Mononuclear cell (primary cell): ENCODE data around the gene SEC24A. TPM values are rescaled to one million over a fixed set of nuclear protein-coding genes. Genes with fewer than 3 reads are reported as not detected.
"Not testable (repeated sequence)": the region's sequence is repeated elsewhere in the genome, so short reads cannot be mapped to it uniquely, and the experiment has no call there.

Experiments used
- H3K27me3 ChIP-seq: 2 replicates; pipeline ENCODE4 v1.6.0; 2011; ENCODE audit warnings: low read length, control low read depth; ENCODE audit not compliant: insufficient read depth
- H3K4me1 ChIP-seq: 2 replicates; pipeline ENCODE4 v1.5.1; 2011; ENCODE audit warnings: mild to moderate bottlenecking, low read length, control low read depth; ENCODE audit not compliant: insufficient read depth
- H3K4me3 ChIP-seq: 2 replicates; pipeline ENCODE4 v1.5.1; 2011; ENCODE audit warnings: mild to moderate bottlenecking, low read length, moderate library complexity
- H3K9me3 ChIP-seq: 2 replicates; pipeline ENCODE4 v1.5.1; 2011; ENCODE audit warnings: low read depth, mild to moderate bottlenecking, control low read depth, low read length
- total RNA-seq: library from RNA; depleted of rRNA; stranded (reverse); fragments of >200 nt; gene quantifications from one replicate; pipeline ENCODE4 v1.2.3, GENCODE V29; 2012

The SEC24A gene
- total RNA-seq: 20.3 TPM

DNA sequence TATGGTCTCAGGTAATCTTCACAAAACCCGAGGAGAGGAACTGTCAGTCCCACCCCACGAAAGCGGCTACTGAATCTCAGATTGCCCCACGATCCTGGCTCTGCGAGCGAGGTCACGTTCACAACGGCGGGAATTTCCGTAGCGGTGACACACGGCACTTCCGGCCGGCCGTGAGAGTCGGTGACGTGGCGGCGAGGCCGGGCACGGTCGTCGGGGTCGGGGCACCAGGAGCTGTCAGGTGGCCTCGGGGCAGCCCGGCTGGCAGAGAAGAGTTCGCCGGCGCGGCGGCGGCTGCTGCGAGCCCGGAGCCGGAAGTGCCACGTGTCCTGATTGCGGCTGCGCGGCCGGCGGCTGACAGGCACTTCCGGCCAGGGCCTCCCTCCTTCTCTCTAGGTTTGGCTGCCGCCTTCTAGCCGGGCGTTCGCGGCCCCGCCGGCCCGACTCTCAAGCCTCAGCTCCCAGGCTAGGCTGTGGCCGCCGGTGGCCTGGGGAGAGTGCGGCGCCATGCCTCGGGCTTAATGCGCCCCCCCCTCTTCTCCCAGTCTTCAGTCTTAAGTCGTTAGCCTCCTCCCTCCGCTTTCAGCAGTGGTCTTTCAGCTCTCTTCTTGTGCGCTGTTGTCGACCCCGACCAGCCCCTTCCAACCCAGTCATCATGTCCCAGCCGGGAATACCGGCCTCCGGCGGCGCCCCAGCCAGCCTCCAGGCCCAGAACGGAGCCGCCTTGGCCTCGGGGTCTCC is at the start of gene SEC24A:
Gene SEC24A (plus strand): TSS at position 361 of the 738 bp plus-strand sequence. CDS start 292 bp downstream, at position 653.
- peaks cover 31% of the 10 kb centered on the region for H3K4me1 ChIP-seq
- no peaks in the 10 kb centered on the region for H3K9me3 ChIP-seq
- no peaks in the 10 kb centered on the region for H3K27me3 ChIP-seq
- H3K4me3 ChIP-seq: peak within 1 kb of the TSS; percentile 98

DNA sequence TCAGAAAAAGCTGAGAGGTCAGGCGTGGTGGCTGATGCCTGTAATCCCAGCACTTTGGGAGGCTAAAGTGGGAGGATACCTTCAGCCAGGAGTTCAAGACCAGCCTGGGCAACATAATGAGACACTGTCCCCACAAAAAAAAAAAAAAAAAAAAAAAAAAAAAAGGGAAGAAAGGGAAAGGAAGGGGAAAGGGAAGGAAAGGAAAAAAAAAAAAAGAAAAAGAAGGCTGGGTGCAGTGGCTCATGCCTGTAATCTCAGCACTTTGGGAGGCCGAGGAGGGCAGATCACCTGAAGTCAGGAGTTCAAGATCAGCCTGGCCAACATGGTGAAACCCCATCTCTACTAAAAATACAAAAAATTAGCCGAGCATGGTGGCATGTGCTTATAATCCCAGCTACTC is 48.8 kb upstream of the SEC24A start:
- H3K4me3 ChIP-seq, H3K9me3 ChIP-seq, H3K4me1 ChIP-seq, H3K27me3 ChIP-seq: not testable (repeated sequence)

DNA sequence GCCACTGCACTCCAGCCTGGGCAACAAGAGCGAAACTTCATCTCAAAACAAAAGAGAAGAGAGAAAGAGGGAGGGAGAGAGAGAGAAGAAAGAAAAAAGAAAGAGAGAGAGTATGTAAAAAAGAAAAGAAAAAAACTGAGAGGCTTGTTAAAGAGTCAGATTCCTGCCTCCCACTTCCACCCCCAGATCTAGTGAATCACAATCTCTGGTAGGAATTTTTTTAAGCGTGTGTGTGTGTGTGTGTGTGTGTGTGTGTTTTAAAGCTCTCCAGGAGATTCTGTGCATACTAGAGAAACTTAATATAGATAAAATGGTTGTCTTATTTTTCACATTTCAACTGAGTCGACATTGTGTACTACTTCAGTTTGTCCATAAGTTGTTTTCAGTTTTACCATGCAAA is 48.0 kb upstream of the SEC24A start:
- Histone ChIP-seq H3K4me1 (no peaks in the 10 kb centered on the region), H3K9me3 (no peaks in the 10 kb centered on the region), H3K27me3 (no peaks in the 10 kb centered on the region), H3K4me3 (no peak overlapping the region)

DNA sequence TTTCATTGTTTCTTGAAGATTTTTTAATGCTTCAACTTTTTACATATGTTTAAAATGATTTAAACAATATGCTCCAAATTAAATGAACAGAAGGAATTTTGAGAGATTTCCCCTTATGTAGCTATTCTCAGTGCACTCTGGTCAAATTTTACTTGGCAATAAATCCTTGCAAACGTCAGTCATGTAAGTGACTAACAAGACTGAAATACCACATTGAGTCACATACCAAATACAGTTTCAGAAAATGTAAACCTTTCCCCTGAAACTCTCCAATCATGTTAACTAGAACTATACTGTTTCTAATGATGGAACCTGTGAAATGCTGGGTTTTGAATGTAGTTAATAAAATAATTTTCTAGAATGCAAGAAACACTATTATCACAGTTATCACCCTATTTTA is 45.5 kb upstream of the SEC24A start:
- H3K27me3 ChIP-seq: no peaks in the 10 kb centered on the region
- no peak overlapping the region for H3K4me3 ChIP-seq
- H3K4me1 ChIP-seq: no peaks in the 10 kb centered on the region
- no peaks in the 10 kb centered on the region for H3K9me3 ChIP-seq

DNA sequence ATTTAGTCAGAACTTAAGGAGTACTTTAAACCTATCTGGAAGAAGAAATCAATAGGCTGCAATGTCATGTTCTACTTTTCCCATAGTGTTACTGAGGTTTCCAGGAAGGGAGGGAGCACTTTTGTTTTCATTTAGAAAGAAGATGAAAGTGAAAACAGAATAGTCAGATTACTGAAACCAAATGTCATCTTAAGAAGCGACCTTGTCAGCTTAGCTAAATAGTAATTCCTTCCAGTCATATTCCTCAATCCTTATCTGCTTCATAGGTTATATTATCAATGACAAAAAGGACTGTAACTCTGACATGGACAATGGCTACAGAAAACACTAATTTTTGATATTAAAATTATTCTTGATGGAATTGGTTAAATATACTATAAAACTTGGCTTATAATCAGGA is 43.7 kb upstream of the SEC24A start:
- no peak overlapping the region for H3K4me3 ChIP-seq
- H3K27me3 ChIP-seq: no peaks in the 10 kb centered on the region

DNA sequence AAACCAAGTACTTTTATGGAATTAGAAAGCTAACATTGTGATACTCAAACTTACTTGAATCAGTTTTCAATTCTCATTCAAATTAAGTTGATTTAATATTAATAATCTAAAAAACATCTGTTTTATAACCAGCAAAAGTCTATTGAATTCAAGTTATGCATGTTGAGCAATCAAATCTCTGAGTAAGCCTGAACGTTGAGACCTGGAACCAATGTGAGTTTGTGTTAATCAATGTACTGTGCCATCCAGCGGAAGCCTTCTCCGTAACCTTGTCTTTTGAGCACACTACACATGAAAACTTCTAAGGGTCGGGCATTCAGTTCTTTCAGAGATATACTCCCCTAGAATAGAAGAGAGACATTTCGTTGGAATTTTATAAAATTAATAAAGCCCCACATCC is 41.9 kb upstream of the SEC24A start:
- Histone ChIP-seq H3K9me3 (no peaks in the 10 kb centered on the region), H3K4me1 (no peaks in the 10 kb centered on the region), H3K27me3 (no peaks in the 10 kb centered on the region), H3K4me3 (no peak overlapping the region)

More for the DNA sequence above, 43.7 kb upstream of the SEC24A start:
- Histone ChIP-seq H3K4me1 (no peaks in the 10 kb centered on the region), H3K9me3 (no peaks in the 10 kb centered on the region)

DNA sequence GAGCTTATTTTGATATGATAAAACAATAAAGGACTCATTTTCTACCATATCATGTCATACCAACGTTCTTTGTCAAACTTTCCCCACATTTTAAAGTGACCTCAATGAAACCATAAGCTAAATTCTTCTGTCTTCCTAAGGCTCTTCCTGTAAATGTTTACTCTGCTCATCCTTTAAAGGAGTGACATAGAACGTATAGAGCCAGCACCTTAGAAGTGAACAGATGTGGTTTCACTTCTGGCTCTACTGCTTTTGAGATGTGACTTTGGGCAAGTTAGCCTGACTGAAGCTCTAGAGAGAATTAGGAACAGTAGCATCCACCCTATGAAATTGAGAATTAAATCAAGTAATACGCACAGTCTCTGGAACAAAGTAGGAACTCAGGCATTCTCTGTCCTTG is 40.0 kb upstream of the SEC24A start:
- Histone ChIP-seq H3K9me3 (no peaks in the 10 kb centered on the region), H3K4me1 (no peaks in the 10 kb centered on the region), H3K27me3 (no peaks in the 10 kb centered on the region), H3K4me3 (no peak overlapping the region)

DNA sequence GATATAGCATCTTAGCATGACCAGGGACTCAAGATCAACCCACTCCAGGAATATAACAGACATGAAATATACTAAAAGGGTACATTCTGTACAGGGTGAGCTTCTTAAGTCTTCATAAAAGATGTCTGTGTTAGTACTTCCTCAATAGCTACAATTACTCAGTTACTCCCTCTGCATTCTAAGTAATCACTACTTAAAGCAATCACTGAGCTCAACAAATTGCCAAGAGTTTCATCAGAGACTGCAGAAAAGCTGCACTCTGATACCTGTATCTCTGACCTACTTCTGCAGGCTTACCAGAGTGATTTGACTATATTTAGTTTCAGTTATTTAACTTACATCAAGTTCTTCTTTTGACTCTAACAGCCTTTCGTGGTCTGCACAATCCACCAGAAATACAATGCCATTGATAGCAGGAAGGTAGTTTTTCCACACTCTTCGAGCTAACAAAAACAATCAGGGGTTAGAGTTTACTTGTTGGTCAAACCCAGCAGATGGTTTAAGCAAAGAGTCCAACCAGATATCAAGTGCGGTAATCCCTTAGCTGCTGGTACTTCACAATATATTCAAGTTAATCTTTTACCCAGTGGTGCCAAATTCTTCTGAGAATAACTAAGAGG is 39.2 kb upstream of the SEC24A start:
- H3K4me3 ChIP-seq: no peak overlapping the region
- no peaks in the 10 kb centered on the region for H3K9me3 ChIP-seq
- H3K27me3 ChIP-seq: no peaks in the 10 kb centered on the region
- no peaks in the 10 kb centered on the region for H3K4me1 ChIP-seq

DNA sequence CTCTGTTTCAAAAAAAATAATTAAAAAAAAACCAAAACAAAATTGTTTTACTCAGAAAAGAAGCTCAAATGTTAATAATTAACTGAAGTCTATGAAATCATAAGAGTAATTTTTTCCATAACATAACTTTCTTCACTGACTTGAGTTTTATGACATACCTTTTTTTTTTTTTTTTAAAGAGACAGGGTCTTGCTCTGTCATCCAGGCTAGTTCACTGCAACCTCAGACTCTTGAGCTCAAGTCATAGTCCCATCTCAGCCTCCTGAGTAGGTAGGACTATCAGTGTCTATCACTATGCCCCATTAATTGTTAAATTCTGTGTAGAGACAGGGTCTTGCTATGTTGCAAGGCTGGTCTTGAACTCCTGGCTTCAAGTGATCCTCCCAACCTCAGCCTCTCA is 37.9 kb upstream of the SEC24A start:
- H3K4me3 ChIP-seq: no peak overlapping the region
- no peaks in the 10 kb centered on the region for H3K9me3 ChIP-seq
- no peaks in the 10 kb centered on the region for H3K4me1 ChIP-seq
- H3K27me3 ChIP-seq: no peaks in the 10 kb centered on the region

DNA sequence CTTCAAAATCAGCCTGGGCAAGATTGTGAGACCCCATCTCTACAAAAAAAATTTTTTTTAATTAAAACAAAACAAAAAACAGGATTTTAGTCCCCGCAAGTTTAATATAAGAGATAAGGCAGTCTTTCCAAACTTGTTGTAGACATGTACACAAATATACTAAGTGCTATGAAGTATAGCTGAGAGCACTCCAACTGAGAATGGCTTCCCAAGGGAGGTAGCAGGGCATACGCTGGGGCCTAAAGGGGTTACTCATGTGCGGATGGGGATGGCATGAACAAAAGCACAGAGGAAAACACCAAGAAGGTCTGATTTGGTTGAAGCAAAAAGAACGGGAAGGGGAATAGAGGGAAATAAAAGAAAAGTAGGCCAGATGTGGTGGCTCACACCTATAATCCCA is 37.1 kb upstream of the SEC24A start:
- Histone ChIP-seq H3K4me1 (no peaks in the 10 kb centered on the region), H3K9me3 (no peaks in the 10 kb centered on the region), H3K4me3 (no peak overlapping the region), H3K27me3 (no peaks in the 10 kb centered on the region)

DNA sequence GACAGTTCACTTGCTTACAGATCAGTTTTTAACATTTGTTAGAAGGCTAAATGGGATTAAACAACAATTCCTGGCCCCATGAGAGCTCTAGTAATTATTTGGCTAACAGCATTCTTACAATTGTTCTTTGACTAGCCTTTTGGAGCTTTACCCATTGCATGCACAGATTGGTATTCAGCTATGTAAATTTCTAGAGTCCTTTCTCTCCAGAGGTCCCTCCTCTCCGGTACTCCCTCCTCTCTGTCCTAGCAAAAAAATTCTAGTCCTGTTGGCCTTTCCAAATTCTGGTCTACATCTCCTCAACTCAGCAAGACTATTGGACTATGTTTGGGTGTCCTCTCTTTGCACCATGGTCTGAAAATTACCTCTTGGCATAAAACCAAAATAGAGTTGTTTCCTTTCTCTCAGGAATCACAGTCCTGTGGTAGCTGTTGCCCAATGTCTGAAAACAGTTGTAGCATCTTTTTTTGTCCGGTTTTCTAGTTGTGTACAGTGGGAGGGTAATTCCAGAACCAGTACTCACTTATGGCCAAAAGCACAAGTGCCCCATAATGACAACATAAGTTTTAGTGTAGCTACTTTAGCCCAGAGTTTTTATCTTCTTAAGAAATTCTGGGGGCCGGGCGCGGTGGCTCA is 34.0 kb upstream of the SEC24A start:
- H3K27me3 ChIP-seq: no peaks in the 10 kb centered on the region
- H3K4me3 ChIP-seq: no peak overlapping the region
- H3K9me3 ChIP-seq: no peaks in the 10 kb centered on the region
- no peaks in the 10 kb centered on the region for H3K4me1 ChIP-seq

DNA sequence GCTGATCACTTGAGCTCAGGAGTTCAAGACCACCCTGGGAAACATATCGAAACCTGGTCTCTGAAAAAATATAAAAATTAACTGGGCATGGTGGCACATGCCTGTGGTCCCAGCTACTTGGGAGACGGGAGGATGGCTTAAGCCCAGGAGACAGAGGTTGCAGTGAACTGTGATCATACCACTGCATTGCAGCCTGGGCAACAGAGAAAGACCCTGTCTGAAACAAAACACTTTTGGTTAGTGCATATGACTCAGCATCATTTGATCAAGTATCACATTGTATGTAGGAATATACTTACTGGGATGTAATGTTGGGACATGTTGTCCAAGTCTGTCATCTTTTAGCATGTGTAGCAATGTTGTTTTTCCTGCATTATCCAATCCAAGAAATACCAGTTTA is 28.0 kb upstream of the SEC24A start:
- Histone ChIP-seq H3K27me3 (no peaks in the 10 kb centered on the region), H3K4me1 (no peaks in the 10 kb centered on the region), H3K9me3 (no peaks in the 10 kb centered on the region), H3K4me3 (no peak overlapping the region)

DNA sequence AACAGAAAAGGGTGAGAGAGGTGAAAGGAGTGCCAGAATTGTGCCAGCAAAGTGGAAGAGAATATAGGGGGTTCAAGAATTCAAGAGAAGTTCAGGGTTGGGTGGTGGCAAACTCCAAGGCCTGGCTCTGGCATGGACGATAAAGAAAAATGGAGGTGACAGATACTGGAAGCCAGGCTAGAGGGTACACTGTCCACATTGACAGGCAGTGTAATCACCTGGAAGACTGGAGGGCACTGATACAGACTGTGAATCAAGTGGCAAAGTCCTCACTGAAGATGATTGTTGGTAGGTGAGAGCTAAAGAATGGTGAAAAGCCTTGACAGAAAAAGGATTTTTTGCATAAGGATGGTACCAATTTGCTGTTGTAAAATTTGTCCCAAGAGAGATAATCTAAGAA is 23.0 kb upstream of the SEC24A start:
- Histone ChIP-seq H3K9me3 (no peaks in the 10 kb centered on the region), H3K4me3 (no peak overlapping the region), H3K27me3 (no peaks in the 10 kb centered on the region), H3K4me1 (peaks cover 3% of the 10 kb centered on the region)

DNA sequence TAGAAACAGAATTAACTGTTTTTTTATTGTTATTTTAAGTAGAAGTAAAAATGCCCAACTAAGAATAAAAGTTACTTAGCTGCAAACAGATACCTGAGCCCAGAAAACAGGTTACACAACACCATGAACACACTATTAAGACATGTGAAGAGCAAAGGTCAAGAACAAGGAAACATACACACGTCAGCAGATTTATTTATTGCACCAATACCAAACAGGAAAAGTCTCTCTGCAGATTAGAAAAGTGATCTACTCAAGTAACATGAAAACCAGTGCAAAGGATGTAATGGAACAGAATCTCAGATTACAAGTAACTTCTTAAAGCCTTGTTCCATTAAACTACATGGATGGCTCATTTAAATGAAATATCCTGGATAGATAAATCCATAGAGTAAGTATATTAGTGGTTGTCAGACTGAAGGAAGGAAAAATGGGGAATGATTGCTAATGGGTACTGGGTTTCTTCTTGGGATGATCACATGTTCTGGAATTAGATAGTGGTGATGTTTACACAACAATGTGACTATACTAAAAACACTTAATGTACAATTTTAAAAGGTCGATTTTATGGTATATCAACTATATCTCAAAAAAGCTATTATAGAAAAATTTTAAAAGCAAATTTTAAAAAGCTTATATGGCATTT is 22.1 kb upstream of the SEC24A start:
- H3K27me3 ChIP-seq: no peaks in the 10 kb centered on the region
- peaks cover 7% of the 10 kb centered on the region for H3K4me1 ChIP-seq
- H3K9me3 ChIP-seq: no peaks in the 10 kb centered on the region
- no peak overlapping the region for H3K4me3 ChIP-seq

DNA sequence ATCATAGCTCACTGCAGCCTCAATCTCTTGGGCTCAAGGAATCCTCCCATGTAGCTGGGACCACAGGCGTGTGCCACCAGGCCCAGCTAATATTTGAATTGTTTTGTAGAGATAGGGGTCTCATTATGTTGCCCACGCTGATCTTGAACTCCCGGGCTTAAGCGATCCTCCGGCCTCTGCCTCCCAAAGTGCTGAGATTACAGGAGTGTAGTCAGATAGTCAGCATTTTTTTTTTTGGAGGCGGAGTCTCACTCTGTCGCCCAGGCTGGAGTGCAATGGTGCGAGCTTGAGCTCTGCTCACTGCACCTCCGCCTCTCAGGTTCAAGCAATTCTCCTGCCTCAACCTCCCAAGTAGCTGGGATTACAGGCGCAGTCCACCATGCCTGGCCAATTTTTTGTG is 14.4 kb upstream of the SEC24A start:
- Histone ChIP-seq H3K27me3 (no peaks in the 10 kb centered on the region), H3K9me3 (no peaks in the 10 kb centered on the region), H3K4me3 (no peak overlapping the region), H3K4me1 (peaks cover 19% of the 10 kb centered on the region)
